Posterior cingulate gyrus (tissue), 11 donors: ENCODE results near the gene DPM2.
A peak's percentile ranks its signal among the peaks of the same experiment; 100 is the strongest.

Experiments used
- DNase-seq, 10 donors: peaks; one replicate each; pipeline versions ENCODE4 v3.0.0 to v3.0.0-alpha.2; 2020 to 2021; ENCODE audit warnings: mixed read lengths in 3 of 10
- intact Hi-C: fragments of 100-400 bp; cut with DNase I; formaldehyde crosslinking; loops from one replicate; pipeline ENCODE4 v1.15.1; 2023

The DPM2 gene

DNA sequence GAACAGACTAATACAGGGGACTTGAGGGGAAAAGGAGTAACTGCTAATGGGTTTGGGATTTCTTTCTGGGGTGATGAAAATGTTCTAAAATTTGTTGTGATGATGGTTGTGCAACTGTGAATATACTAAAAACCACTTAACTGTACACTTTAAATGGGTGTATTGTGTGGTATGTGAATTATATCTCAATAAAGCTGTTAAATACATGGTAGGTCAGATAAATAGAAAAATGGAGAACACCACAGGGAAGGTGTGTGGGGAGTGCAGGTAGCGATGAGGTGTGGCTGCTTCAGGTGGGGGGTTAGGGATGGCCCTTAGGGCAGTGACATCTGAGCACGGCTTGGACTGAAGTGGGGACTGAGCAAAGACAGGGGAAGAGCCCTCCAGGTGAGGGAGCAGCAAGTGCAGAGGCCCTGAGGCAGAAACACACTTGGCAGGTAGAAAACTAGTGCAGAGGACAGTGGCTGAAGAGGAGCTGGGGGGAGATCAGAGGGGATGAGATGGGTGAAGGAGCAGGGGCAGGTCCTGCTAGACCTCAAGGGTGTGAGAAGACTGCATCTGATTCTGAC lies 22.3 kb upstream of the DPM2 start:
- DNase-seq, result peak in 1 of 10 donors; percentile 58
- intact Hi-C loops, result no loop called here

DNA sequence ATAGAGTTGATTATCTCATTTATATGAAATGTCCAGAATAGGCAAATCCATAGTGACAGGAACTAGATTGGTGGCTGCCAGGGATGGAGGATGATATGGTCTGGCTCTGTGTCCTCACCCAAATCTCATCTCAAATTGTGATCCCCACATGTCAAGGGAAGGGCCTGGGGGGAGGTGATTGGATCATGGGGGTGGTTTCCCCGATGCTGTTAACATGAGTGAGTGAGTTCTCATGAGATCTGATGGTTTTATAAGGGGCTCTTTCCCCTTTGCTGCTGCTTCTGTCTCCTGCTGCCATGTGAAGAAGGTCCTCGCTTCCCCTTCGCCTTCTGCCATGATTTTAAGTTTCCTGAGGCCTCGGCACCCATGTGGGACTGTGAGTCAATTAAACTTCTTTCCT lies 21.7 kb upstream of the DPM2 start:
- no peak for DNase-seq
- intact Hi-C loops, result no loop called here

DNA sequence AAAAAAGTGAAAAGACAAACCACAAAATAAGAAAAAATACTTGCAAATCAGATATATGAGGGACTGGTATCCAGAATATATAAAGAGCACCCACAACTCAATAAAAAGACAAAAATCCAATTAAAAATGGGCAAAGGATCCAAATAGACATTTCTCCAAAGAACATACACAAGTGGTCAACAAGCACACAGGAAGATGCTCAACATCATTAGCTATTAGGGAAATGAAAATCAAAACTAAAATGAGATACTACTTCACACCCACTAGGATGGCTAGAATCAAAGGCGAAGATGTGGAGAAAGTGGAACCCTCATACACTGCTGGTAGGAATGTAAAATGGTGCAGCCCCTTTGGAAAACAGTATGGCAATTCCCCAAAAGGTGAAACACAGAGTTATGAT lies 21.1 kb upstream of the DPM2 start:
- DNase-seq, result no peak
- intact Hi-C loops, result no loop called here

DNA sequence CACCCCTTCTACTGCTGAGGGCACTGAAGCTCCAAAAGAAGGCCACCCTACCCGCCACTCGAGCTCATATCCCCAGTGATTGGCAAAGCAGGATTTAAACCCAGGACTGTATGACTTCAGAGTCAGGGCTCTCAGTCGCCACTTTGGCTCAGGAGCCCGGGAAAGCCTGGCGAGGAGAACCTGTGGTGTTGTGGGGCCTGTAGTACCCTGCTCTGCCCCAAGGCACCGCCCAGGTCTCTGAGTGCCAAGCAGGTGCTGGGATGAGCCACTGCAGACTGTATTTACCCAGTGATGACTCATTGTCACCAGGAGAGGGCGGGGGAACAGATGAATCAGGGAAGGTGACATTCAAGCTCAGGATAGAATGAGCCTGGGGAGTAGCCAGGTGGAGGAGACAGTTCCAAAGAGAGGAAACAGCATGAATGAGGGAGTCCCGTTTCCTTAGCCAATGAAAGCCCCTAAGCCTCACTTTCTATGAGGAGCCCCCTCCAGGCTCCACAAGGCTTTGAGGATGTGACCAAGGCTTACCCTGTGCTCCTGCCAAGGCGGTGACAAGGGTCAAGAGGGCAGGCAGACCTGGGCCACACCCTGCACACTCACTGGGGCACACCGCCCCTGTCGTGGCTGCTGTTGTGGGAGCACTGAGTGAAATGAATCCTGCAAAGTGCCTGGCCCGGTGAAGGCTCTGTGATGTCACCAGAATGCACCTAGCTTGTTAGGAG lies 17.8 kb upstream of the DPM2 start:
- DNase-seq, result peak in 7 of 10 donors; percentile 37 to 94 (median 65)
- intact Hi-C loops, result no loop called here

DNA sequence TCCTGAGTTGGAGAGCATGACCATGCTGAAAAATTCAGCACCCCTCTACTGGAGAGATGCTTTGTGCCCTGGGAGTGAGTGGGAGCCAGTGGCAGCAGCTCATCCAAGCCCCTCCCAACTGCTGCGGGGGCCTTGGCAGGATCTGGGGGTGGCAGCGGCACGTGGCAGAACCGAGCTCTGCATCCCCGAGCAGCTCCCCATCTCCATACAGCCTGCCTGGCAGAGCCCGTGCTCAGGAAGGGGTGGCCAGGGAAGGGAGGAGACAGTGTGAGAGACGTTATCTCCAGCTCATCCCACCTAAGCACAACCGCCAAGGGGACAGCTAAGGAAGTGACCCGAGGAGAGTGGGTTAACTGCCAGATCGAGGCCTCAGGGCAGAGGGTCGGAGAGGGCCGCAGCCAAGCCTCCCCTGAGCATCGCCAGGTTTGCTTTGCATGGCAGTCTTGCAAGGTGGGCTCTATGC lies 17.2 kb upstream of the DPM2 start:
- intact Hi-C loops, result no loop called here
- peak; percentile 65 to 97 (median 81) for DNase-seq

DNA sequence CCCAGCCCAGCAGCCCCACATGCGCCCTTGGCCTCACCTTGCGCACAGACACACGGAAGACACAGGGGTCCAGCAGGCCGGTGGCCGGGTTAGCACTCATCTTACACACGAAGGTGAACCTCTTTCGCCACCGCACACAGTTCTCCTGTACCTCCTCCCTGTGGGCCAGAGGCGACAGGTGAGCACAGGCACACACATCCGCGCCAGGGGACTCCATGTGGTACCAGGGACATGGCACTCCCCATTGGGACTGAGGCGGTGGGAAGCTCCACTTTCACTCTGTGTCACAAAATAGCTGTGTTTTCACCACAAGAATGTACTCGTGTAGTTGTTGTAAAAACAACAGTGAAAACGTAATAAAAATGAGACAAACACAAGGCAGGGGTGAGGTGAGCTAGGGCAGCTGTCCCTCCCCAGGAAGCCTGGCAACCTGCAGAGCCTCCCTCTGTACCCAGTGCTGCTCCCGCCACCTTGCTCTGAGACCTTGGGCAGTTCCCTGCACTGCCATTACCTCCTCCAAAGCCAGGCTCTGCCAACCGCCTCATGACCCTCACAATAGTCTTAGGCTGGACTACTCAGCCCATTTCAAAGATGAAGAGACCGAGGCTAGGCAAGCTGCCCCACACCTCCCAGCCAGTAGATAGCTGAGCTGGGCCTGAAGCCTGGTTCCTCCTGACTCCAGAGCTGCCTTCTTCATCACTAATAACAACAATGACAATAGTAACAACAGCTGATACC lies 16.3 kb upstream of the DPM2 start:
- intact Hi-C loops, result no loop called here

DNA sequence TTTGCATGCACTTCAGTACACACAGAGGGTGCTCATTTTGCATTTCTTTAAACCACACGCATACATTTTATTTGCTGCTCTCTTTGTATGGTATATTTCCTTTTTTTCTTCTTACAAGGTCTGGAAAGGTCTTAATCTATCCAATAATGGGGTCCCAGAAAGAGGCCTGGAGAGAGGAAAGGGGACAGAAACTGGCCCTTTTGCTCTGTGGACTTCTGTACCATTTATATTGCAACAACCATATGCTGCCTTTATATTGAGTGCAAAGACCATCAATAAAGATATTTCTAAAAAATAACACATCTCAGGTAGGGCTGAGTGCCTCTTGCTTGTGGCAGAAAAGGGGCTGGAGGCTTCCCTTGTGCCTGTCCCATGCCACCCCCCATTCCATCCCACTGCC lies 15.5 kb upstream of the DPM2 start:
- intact Hi-C loops, result no loop called here
- DNase-seq, result no peak

More for the DNA sequence above, 16.3 kb upstream of the DPM2 start:
- DNase-seq, result peak in 1 of 10 donors; percentile 81

DNA sequence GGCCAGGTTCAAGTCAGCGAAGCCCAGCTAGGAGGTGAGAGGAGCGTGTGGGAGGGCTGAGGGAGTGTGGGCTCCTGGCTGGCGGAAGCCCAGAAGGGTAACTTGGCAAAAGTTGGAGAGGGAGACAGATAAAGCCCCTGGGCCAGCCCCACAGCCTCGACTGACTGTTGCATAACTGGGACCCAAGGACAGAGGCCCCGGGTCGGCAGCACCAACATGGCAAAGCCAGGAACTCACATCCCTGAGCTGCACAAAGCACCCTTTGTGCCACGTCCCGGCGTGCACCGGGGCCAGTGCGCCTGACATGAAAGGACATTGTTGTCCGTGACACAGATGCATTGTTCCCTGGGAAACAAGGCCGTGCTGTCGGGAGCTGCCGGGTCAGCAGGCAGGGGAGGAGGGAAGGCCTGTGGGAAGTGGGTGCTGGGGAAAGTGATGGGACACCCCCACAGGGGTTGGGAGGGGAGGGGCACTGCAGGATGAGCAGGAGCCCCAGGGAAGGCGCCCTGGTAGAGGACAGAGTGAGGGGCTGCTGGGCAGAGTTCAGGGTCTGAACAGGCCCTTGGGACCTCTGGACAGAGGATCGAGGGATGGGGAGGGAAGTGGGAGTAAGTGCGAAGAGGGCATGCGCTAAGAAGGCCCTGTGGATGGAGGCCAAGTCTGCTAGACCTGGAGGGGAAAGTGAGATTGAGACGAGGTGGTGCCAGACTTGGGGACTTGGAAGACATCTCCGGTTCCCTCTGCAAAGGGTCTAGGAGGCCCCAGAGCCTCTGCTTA lies 13.0 kb upstream of the DPM2 start:
- intact Hi-C loops, result no loop called here
- peak; percentile 85 to 99 (median 93) for DNase-seq

DNA sequence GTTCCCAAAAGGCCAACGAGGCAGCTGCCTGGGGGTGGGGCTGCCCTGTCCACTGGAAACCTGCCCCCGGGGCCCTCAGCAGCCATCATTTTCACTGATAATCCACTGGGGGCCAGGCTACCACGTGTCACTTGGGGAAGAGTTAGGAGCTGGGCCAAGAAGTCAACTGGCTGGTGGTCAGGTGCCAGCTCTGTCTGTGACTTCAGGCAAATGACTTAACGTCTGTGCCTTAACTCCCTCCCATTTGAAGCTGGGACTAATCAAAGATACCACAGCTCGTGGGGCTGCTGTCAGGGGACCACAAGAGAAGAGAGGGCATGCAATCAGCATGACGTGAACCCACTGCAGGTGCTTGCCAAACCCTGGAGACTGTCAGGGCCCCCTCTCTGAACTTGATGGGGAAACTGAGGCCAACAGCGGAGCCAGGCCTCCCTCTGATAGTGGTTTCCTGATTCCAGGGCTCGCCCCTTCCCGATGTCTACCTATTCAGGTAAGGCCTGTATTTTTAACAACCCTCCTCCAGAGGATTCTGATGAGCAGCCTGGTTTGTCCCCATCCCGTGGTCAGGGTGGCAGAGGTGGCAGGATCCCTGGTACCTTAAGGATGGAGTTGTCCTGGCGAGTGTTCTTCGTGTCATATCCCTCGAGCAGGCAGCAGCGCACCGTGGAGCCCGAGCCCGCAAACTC lies 12.3 kb upstream of the DPM2 start:
- intact Hi-C loops, result loop anchor here (10.0 kb wide), 2 partner anchors 145 to 175 kb away; partner anchors contain the start of gene PTGES2
- peak in 7 of 10 donors; percentile 57 to 92 (median 64) for DNase-seq

DNA sequence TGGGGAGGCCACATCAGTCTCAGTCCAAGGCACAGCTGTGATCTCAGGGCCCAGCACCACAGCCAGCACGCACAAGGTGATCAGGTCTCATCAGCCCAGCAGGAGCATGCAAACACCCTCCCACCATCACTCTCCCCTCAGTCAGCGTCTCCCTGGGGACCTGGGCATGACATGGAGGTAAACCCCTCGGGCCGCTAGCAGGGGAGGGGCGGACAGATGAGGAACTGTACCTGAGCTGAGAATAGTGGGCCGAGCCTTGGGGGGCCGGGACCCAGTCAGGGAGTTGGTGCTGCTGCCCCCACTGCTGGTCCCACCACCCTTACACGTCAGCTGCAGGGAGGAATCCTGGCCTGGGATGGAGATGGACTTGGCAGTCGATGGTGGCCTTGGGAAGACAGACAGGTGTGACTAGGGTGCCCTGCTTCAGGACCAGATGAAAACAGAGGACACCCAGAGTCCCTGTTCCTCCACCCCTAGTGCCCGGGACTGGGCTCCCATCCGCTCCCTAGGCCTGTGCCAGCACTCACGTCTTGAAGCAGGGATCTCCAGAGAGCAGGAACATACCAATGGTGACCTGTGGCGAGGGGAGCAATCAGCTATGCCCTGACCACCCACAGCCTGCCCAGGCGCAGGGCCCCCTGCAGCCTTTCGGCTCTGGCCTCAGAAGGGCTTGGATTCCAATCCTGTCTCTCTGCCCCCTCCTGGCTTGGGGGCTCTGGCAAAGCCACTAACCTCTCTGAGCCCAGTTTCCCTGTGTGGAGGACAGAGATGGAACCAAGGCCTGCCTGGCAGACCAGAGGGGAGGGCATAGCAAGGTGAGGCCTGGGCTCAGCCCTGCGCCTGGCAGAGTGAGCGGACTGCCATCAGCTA lies 10.4 kb upstream of the DPM2 start:
- no peak for DNase-seq
- intact Hi-C loops, result loop anchor here (2.0 to 10.0 kb wide), 3 partner anchors 33 to 177 kb away; partner anchors contain the start of genes EEIG1 and PTGES2

DNA sequence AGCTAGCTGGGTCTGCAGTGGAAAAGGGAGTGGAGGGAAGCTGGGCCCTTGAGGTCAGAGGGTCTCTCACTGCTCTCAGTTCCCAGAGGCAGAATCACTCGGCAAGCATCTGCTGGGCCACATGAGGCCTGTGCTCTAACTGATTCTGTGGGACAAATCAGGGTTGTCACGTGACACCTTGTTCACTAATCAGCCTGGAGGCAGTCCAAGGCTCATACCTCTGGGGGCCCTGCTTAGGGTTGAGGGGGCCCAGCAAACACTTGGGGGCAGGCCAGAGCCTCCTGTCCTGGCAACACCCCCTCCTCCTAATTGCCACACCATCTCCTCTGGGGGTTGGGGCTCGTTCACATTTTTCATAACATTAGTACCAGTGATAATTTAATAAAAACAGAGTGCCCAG lies 9.1 kb upstream of the DPM2 start:
- intact Hi-C loops, result loop anchor here (2.0 to 10.0 kb wide), 3 partner anchors 34 to 178 kb away; partner anchors contain the start of genes EEIG1 and PTGES2

DNA sequence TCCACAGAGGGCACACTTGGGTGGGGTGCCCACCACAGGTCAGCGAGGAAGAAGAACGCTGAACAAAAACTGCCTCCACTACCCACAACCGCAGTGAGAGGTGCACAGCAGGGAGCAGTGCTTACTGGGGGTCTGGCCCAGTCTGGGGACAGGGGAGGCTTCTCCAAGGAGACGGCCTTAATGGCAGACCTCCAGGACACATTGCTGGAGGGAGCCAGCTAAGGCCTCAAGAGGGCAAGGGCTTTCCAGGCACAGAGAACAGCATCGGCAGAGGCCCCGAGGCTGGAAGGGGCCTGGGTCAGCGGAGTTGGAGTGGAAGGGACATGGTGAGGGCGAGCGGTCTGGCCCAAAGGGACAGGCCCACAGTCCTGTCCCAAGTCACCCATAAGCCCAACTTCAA lies 8.3 kb upstream of the DPM2 start:
- peak in 1 of 10 donors; percentile 23 for DNase-seq
- intact Hi-C loops, result loop anchor here (2.0 to 10.0 kb wide), 3 partner anchors 35 to 179 kb away; partner anchors contain the start of genes EEIG1 and PTGES2

More for the DNA sequence above, 9.1 kb upstream of the DPM2 start:
- no peak for DNase-seq

DNA sequence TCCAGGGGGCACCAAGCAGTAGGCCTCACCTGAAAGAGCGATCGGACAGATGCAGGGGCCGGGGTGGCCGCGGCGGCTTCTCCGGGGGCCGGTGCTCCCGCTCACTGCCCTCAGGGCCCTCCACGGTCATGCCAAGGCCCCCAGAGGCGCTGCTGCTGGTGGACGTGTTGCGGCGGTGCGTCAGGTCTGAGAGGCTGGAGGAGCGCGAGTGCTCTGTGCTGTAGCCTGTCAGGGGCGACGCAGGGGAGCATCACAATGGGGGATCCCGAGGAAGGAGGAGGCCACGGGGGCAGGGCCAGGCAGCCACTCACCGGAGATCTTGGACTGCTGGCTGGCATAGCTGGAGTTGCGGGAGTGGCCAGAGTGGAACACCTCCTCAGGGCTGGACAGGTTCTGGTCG lies 7.7 kb upstream of the DPM2 start:
- DNase-seq, result no peak
- intact Hi-C loops, result loop anchor here (10.0 kb wide), 2 partner anchors 149 to 179 kb away; partner anchors contain the start of gene PTGES2

DNA sequence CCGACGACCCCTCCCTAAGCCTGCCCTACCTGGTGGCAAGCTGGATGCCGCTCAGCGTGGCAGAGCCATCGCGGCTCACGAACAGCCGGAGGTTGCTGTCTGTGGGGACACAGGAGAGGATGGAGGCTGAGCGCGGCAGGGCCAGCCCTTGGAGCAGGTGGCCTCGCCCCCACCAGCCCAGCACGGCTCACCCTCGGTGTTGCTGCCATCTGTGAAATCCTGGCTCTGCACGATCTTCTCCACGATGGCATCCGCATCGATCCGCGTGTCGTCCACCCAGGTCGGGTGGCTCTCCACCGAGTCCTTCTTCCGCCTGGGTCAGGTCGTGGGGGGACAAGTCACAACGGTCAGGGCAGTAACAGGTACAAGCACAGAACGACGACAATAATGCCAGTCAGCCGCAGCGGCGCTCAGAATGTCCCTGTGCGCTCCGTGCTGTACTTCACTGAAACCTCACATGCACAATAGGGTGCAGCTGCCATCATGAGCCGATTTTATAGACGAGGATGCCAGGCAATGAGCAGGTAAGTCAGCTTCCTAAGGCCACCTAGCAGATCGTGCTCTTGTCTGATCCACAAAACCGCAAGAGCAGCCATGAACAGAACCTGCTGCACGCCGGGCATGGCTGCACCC lies 7.0 kb upstream of the DPM2 start:
- DNase-seq, result peak in 2 of 10 donors; percentile 67 to 83
- intact Hi-C loops, result loop anchor here (10.0 kb wide), 2 partner anchors 150 to 180 kb away; partner anchors contain the start of gene PTGES2

DNA sequence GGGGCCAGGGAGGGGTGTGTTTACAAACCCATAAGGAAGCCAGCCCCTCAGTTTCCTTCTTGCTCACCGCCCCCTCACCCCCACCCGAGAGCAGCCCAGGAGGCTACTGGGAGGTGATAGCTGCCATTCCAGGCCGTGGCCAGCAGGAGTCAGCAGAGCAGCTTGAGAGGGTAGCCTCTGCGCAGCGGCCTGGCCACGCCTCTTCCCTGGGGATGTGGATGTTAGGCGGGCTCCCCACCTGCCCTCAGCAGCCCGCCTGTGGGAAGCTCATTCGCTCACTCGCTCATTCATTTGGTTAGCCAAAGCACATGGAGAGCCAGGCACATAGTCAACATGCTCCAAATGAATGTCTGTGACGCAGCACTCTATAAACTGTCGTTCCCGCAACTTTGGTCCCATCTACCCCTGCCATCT lies 6.1 kb upstream of the DPM2 start:
- intact Hi-C loops, result loop anchor here (1.0 to 10.0 kb wide), 3 partner anchors 92 to 181 kb away; partner anchors contain the start of gene PTGES2
- DNase-seq, result peak; percentile 84 to 99 (median 90)

DNA sequence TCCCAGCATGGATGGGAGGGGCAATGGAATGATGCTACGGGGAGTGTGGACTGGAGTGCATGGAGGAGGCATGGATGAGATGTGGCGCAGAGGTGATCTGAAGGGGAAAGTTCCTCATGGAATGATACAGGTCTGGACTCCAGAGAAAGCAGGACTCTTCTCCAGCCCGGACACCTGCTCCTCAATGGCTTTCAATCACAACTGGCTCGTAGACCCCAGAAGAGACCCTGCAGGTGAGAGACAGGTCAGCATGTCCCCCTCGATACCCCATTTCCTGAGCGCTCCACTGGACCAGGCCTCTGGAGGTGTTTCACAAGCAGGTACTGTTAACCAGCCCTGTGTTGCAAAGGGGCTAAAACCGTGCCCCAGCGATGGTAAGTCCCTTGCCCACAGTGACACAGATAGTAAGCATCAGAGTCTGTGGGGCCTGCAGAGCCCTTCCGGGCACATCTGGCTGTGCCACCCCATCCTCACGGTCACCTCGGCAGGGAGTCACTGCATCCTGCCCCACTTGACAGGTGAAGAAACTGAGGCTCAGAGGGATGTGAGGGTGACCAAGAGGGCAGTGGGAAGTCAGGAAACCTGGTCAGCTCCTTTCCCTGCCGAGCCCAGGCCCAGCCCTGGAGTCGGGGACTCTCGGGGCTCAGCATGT lies 5.5 kb upstream of the DPM2 start:
- intact Hi-C loops, result loop anchor here (1.0 to 10.0 kb wide), 3 partner anchors 92 to 182 kb away; partner anchors contain the start of gene PTGES2
- peak in 1 of 10 donors; percentile 80 for DNase-seq
